Kasumi-1 (cell line): ENCODE results near the gene F11R.
"Not testable (repeated sequence)": the region's sequence is repeated elsewhere in the genome, so short reads cannot be mapped to it uniquely, and the experiment has no call there.

ENCODE experiments used
- DNase-seq, 2 experiments: peaks; one replicate each; lab custom pipeline; 2025; lab: John Stamatoyannopoulos, UW

Gene F11R

GRCh38 chr1:160971618-160972056, 49.3 kb downstream of the F11R start:
- no peak for DNase-seq

- DNase-seq = no peak
These were observed 57.4 kb downstream of the F11R start for GRCh38 chr1:160963521-160963920.

- DNase-seq = no peak
These were observed 59.5 kb downstream of the F11R start for GRCh38 chr1:160961419-160961818.

- no peak for DNase-seq
These were observed 64.0 kb downstream of the F11R start for GRCh38 chr1:160956966-160957365.

DNA sequence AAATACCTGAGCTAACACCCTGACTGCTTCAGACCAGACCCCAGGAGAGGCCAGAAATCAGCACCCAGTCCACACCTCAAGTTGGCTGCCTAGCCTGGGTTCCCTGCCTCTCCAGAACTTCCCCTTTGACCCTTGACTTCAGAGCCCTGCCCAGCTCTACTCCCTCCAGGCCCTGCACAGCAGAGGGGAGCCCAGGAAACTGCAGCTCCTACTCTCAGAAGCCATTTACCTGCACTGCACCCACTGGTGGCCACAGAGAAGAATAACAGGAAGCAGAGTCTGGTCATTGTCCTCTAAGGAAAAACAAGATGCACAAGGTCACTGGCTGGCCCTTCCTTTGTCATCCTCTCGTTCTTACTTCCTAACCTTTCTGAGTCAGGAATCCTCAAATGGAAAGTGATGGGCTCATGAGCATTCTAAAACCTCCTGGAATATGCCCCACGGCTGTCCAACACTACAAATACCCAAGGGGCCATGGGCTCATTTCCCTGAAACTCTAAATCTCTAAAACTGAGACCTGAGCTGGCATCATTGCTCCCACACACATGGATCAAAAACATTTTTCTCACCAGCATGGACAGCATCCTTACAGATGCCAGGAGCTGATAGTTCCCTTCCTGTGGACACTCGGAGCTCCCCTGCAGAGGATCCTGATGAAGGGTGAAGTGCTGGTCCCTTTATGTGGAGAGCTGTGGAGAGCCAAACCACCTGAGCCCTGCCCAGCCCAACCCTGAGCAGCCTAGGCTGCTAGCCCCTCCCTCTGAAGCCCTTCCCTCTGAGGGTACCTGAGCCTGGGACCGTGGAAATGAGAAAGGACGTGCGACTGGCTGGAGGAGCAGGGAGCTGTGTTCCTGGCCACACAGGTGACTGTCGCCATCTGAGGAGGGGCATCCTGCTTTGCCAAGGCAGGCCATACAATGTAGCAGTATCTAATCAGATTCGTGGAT, 66.5 kb downstream of the F11R start, which contains the start of gene ITLN2:
Gene ITLN2, minus strand, starts transcription at position 652 of the 947 bp plus-strand sequence. Its CDS starts 68 bp downstream, at position 584.
- DNase-seq = peak; percentile 51 to 55

DNA sequence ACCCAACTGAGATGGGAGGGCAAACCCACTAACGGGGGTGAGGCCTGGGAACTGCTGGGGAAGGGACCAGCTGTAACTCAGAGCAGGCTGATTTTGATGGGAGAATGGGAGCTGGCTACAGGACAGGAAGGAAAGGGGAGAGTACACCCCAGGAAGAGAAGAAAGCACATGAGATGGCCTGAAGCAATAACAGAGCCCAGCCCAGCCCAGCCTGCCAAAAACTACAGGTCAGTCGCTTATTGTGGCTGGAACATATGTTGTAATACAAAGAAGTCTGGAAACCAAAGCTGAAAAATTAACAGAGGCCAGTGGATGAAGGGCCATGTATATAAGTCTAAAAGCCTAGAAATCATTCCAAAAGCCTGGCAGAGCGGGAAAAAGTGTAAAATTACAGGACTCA, 67.9 kb downstream of the F11R start:
- DNase-seq = no peak

DNA sequence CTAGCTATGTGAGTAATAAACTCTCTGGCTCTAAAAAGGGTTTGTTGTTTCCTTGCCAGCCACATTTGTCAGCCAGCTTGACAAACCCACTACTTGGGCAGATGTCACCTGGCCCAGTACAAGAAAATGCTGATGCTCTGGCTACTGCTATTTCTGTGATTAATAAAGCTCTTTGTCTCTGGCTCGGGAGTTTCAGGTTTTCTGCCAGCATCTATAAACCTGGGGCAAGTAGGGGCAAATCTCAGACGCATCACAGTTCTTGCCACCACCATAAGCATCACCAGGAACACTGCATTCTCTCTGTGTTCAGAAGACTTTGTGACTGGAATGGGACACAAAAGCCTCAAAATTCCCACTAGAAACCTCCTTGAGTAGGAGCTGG, 68.8 kb downstream of the F11R start:
- no peak for DNase-seq

DNA sequence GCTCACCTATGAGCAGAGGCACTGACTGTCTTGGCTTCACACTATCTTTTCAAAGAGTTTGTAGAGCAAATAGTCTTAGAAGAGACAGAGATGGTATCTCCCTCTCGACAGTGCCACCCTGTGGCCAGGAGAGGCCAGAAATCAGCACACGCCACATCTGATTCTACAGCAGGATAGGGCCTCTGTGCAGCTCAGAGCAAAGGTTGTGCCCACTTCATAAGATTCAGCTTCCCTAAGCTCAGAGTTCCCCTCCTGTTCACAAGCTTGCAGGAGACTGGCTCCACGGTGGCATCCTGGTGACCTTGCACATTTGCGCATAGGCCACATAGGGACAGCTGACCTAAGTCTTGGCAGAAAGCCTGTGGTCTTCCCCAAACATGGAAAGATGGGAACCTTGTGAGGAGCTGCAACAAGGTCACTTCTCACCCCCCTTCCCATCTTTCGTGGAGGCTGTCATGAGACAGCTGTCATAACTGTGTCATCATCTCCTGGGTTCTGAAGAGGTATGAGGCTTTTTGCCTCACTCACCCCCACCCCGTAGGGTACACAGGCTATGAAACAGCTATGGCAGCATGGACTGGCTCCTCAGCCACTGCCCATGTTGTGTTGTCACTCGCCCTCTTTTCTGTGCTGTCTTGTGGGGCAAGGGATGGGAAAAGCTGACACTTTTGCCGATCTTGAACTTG, 69.4 kb downstream of the F11R start:
- peak; percentile 81 for DNase-seq

DNA sequence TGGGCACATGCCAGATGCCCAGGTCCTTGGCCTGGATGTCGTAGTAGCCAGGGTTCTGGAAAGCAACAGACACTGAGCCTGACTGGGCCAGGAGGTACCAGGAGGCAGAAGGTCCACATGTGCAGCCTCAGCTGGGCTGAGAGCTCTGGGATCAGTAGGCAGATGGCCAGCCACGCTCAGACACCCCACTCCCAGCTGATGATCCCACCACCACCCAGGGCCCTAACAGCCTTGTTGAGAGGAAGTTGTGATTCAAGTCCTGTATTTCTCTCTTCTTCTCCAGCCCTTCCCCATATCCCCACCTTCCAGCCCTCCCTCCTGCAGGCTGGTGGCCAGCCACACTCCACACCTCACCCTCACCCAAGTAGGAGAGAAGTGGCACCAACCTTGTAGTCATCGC, 70.3 kb downstream of the F11R start:
- no peak for DNase-seq

GRCh38 chr1:160949881-160950280, 71.1 kb downstream of the F11R start:
- no peak for DNase-seq

DNA sequence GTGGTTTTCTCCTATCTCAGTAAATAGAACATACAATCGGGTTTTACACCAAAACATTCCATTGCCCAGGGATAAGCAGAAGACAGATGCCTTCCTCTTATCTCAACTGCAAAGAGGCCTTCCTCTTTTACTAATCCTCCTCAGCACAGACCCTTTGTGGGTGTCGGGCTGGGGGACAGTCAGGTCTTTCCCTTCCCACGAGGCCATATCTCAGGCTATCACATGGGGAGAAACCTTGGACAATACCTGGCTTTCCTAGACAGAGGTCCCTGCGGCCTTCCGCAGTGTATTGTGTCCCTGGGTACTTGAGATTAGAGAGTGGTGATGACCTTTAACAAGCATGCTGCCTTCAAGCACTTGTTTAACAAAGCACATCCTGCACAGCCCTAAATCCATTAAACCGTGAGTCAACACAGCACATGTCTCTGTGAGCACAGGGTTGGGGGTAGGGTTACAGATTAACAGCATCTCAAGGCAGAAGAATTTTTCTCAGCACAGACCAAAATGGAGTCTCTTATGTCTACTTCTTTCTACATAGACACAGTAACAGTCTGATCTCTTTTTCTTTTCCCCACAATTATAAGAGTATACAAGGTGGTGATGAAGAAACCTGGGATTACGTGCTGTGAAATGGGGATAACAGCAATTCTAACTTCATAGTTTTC, 71.6 kb downstream of the F11R start:
- DNase-seq = not testable (repeated sequence)

- DNase-seq = not testable (repeated sequence)
These were observed 73.7 kb downstream of the F11R start for GRCh38 chr1:160947174-160947759.

DNA sequence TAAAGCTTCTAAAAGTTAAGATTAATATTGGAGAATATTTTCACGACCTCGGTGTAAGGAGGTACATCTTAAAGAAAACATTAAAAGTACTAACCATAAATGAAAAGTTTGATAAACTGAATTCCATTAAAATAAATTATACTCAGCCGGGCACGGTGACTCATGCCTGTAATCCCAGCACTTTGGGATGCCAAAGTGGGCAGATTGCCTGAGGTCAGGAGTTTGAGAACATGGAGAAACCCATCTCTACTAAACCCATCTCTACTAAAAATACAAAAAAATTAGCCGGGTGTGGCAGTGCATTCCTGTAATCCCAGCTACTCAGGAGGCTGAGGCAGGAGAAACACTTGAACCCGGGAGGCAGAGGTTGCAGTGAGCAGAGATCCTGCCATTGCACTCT, 75.1 kb downstream of the F11R start:
- DNase-seq = not testable (repeated sequence)
